SIG-M5 treated with dmso at 0.1 percent for 504 hours (cell line): Measurements from ENCODE around the gene MEIS1.

ENCODE experiments used
- DNase-seq: peaks from one replicate; lab custom pipeline; 2025; ENCODE audit not compliant: unreplicated experiment; lab: John Stamatoyannopoulos, UW

Gene MEIS1

DNA sequence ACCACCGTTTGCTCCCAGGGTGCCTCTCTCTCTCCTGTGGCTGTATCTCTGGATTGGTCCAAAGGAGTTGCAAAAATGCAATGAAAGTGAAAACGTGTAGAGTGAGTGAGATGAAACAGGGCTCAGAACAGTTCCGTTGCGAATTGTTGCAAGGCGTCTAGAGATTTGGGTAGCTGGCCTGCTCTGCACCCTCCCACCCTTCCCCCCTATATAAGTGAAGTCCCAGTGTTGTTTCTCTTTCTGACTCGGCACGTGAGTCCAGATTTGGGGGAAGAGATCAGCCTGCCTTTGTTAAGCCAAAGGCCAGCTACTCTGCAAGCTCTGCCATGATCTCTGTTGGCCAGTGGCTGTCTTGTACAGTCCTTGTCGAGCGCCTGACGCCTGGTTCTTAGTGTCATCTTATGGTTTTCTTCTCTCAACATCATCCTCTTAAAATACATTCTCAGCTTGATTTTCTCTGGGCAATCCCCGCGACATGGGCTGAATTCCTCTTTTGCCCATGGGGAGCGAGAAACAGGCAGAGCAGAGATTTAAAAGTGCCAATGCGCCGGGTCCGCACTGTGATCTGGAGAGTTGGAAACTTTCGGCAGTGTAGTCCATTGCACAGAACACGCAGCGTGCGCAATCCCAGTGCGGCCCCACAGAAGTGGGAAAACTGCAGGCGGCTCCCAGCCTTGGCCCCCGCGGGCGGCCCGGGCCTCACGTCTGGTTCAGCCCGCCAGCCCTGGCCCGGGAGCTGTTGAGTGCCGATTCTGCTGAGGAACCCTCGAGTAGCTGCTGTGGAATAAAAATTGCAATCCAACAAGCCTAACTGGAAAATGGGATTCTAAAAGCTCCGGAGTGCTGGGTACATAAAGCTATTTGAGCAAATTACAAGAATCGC is 9.3 kb downstream of the MEIS1 start:
- no peak for DNase-seq

DNA sequence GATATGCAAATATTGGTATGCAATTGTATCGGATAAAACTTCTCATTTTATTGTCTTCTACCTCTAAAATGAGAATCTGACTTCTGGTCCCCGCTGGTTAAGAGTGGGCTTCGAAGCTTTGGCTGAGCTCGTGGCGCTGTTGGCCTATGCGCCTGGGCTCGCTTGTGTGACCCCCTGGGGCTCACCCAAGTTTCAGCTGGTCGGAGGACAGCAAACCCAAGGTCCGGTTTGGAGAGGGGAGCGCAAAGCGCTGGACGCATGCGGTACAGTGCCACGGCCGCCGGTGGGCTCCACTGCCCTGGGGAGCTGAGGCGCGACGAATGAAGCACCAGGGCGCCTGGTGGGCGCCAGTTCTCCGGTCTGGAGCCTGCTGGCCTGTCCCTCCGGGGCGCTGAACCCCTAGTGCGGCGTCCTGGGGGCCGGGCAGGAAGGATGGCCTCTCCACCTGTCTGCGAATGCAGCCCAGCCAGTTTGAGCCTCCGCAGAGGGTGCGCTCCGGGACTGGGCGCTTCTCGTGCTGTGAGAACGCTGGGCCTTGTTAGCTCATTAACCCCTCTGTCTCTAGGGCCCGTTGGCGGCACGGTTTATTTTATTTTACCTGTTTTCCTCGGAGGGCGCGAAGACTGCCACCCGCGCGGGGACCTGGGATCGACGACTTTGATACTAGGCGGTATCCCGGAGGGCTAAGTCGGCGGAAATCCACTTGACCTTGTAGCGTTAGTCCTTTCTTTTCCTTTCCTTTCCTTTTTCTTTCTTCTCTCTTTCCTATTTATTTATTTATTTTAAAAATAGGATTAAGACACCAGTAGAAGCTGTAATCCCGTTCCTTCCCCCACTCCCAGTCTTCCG is 10.4 kb downstream of the MEIS1 start:
- DNase-seq, result no peak

DNA sequence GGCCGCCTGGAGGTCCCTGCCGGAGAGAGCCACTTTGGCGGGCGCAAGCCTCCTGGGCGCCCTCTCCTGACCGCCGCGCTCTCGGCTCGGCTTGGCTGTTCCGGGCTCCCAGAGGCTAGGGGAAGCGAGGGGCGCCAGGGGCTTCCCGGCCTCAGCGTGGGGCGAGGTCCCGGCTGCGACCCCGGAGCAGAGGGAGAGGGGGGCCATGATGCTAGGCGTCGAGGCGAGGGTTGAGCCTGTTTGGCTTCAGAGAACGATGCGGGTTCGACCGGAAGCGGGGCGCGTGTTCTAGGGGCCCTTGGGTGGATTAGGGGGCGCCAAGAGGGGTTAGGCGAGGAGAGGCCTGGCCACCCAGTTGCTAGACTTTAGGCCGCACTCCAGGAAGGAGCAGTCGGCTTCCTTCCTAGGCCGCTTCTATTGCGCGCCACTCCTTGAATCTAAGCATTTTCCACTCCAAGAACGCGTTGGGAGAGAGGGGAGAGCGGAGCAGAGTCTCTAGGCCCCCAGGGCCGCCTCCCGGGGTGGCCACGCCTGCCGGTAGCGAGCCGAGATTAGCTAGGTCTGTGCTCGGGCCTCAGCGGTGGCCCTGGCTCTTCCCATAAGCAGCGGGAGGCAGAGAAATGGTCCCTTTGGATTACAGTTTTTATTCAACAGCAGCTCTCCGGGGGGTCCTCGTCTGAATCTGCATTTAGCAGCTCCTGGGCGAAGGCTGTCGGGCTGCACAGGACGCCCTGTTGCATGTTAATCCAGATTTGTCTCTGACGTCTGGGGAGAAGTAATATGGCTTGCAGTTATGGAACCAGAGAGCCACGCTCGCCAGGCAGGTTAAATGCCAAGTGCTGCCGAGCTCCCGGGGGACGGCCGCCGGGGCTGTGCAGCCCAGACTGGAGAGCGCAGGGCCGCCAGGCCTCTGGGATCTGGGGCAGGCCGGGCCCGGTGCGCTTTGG is 11.3 kb downstream of the MEIS1 start:
- DNase-seq, result no peak

DNA sequence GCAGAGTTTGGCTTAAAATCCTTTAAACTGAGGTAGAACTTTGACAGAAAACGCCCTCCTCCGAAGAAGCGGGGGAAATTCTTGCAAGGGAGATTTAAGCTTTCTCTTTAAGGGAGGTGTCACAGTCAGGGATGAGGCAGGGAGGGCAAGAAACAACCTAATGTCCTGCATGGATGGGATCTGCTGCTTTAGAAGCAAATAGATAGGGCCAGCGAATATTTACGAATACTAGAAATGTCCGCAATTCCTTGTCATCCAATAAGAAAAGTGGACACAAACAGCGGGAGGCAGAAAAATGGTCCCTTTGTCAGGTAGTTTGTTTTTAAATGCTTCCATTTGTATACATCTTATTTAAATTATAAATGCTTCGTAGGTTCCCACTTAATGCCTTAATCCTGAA is 12.0 kb downstream of the MEIS1 start:
- DNase-seq, result no peak

DNA sequence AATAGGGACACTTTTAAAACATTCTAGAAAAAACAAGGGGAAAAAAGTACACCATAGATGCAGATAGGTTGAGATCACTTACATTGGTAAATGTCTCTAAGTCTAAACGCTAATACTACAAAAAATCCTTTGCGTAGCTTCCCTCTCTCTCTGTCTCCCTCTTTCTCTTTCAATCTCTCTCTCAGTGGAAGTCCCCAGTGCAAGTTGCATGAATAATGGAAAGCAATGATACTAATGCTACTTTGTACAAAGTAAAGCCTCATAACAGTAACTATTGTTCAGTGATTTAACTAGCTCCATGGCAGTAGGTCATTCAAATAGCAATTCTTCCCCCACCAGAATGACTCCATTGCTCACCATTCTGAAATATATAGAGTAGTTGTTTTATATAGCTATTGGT is 12.8 kb downstream of the MEIS1 start:
- no peak for DNase-seq

DNA sequence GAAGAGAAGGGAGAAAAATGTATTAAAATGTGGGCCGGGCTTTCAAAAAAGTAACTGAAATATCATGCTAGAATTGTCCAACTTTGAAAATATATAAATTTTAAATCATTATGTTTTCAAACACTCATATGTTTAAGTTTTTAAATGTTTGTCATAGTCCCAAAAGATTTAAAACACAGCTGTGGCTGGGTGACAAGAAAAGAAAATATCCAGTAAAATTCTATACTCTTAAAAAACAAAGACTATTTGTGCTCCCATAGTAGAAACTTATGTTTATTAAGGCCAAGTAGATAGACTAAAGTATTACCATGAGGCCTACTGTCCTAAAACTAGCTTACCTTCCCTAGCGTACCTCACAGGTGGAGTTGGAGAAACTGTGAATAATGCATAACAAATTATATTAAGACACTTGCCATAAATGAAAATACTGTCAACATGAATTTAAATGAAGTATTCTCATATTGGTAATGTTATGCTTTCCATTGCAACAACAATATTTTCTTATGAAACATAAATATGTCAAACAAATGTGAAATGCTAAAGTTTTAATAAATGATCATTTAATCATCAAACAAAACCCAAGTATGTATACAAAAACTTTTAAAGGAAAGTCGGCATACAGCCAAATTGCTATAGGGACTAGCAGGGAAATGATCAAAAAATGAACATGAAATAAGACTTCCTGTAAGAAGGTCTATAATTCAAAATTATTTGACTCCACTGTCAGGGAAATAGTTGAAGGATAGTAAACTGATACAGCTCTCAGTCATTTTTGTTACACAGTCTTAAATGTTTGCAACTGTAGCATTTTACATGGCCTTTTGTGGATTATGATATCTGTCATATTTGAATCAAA is 13.4 kb downstream of the MEIS1 start:
- DNase-seq, result no peak

DNA sequence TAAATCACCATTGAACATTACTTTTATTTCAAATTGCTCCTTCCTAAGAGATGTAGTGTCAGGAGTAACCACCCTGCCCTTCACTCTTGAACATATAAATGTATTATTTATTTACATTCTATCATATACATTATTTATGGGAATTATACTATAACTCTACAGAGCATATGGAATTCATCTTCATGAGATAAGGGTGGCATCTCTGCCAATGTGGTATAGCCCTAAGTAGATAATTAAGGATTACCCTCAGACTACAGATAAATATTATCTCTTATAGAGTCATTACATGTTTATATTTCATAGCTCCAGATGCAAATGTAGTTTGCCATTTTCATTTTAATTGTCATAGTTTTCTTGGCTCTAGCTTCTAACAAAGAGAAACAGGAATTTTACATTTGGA is 17.3 kb downstream of the MEIS1 start:
- no peak for DNase-seq

DNA sequence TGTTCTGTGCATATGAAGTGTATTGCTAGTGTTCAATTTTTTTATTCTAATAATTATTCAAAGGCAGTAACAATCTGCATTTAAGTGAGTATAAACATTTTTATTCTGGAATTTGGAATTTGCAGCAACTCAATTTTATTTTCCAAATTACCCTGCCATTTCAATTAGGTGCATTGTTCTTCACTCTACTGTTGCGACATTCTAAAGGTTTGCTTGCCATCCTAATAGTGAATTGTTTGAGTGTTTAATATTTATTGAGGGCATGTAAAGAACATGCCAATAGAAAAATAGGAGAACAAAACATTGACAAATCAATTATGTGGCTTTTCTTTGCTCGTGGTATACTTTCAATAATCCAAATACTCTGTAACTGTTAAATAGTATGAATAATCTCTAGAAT is 18.0 kb downstream of the MEIS1 start:
- no peak for DNase-seq

DNA sequence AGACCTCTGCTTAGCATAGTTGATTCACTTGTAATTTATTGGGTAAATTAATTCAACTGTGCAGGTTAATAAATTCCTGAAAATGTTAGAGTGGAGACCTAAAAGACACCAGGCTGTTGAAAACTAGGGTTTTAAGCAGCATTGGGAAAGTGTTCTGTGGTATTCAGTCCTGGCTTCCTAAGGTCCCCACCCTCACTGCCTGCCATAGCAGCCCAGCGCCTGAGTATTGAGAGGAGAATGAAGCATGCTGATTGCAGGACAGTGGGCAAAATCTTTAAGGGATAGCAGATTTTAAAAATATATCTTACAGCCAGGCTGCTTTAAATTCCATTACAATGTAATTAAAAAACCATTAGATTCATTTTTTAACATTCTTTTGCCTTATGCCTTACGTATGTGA is 20.6 kb downstream of the MEIS1 start:
- no peak for DNase-seq

DNA sequence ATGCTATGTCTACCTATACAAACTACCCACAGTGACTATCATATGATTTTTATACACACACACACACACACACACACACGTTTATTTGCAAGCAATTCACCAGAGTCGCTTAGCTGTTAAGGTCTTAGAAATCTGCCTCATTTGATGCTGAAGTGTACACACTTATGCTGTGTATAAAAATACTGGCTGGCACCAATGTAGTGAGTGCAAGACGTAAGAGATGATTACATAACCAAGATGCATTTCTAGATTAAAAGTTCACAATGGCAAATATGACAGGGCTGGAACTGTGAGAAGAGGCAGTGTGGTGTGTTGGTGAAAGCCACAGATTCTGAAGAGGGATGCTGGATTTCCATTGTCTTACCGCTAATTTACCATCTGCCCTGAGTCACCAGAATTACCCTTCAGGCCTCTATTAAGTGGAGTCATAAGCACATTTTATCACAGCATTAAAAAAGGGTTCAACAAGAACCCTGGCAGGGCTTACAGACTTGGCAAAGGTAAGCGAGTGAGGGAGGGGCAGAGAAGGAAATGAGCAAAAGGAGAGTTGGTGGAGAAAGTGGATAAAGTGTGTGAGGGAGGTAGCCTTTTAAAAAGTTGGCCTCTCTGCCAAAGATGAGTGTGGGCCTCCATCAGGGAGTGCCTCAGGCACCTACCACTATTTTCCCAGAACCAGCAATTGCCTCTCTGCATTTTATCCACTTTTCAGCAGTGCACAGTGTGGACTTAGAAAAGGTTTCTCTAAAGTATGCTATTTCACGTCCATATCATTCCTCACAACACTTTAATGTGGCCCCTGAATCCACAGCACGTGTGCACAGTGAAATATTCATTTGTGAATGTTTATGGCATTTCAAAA is 21.5 kb downstream of the MEIS1 start:
- no peak for DNase-seq

DNA sequence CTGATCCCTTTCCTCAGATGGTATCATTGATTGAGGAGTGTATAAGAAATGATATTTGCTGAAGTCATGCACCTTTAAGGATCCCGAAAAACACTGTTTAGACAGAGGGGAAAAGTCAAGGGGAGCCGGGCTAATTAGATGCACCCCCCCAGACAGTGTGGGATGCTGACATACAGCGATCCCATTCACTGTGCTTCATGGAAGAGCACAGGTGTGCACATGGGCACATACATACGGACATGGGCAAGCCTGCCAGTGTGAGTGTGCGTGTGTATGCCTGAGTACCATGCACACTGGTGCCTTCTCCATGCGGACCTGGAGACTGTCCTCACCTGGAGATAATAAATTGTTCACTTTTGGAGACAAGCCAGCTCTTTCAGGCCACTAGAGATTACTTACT is 22.6 kb downstream of the MEIS1 start:
- no peak for DNase-seq

DNA sequence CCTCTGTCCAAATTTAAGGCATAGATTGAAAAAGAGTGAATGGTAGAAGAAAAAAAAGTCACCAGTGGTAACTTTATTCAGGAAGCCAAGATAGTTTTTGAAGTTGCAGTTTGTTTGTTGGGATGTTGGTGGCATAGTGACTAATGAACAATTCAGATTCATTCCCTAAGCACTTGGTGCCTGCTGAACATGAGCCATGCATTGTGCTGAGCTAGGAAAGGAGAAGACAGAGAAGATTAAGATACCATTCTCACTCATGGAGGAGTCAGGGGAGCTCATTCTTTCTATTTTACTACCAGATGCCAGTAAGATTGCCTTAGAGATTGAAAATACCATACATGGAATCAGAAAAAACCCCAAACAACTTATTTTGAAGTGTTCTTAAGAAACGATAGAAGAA is 25.1 kb downstream of the MEIS1 start:
- DNase-seq, result no peak

DNA sequence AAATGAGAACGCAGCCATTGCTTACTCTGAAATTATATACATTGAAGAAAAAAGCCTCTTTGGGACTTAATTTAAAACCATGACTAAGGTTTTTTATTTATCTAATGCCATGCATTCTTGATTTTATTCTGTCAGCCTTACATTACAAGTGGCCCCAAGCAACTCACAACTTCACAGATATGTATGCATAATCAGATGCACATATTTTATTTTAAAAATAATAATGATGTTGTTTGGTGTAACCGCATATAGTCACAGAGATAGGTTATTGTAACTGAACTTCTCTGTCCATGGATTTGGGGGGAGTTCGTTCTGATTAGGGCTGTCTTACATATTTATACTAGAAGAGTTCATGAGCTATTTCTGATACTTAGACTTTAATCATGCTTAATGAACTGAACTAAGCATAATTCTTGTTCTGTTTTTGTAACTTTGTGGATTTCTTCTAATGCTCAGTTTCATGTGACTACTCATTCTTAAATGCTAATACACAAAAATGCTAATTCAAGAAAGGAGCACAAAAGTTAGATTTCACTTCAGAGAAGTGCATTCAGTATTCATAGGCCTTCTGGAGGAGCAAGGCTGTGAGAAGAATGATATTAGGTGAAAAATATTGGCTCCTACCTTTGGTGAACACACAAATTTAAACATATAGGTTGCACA is 26.2 kb downstream of the MEIS1 start:
- no peak for DNase-seq

DNA sequence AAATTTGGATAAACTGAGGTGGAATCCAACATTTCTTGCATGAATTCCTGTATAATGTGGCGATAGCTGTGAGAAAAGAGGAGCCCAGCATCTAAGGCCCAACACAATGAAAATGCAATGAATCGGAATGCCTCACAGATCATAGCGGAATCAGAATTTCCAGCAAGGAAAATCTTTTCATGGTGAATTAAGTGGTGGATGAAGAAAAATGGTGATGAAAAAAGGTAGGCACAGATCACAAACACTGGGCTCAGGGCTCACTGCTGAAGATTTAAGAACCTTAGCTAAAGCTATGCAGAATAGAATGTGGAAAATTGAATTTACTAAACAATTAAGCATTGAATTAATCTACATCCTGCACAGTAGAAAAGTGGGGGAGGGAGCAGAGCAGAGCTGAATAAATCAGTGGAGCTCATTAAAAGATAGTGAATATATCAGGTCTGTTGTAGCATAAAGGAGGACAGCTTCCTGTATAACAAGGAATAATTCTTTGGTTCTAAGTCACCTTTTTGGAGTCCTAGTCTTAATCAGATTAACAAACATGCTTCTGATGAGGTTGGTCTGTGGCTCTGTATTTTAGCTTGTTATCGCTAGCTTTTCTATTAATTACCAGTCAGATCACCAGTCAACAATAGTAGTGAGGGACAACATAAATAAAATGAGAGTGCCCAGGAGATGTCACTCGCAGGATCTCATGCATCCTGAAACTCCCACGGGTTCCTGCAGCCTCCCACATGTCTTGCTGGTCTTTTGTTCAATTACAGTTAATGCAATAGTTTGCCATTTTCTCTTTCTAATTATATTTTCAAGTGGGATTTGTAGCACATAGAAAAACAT is 27.0 kb downstream of the MEIS1 start:
- no peak for DNase-seq

DNA sequence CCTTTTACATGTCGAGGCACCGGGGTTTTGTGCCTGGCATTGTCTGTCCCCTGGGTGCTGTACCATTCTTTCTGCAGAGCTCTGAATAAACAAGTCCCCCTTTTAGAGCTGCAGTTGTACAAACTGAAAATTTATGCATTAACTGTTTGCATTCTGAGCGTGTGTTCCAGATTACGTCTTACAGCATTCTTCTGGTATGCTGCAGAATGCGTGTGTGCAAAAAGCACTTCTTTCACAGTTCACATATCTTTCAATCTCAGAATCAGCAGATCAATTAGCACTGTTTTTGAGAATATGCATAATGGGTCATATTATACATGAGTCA is 27.5 kb downstream of the MEIS1 start:
- DNase-seq, result no peak

DNA sequence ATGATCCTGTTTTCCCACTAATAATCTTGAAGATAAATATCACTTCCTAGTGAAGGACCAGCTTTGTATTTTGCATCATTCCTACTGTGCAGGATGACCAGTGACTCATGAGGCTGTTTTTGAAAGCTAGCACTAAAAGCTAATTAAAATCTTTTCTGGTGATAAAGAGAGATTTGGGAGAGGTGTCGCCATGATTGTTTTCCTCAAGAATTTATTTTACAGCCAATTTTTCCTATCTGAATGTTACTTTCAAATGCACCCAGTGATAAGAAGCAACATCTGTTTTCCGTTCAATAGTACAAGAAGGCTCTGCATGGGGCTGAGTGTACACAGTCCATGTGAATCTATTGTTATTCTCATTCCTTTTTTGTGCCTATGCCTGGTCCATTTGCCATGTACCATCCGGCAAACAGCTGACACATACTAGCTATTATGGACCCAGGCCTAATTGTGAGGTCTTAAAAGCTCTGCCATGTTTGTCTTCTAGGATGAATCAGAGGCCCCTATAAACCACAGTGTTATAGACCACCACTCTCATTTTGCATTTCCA is 28.4 kb downstream of the MEIS1 start:
- DNase-seq, result no peak

DNA sequence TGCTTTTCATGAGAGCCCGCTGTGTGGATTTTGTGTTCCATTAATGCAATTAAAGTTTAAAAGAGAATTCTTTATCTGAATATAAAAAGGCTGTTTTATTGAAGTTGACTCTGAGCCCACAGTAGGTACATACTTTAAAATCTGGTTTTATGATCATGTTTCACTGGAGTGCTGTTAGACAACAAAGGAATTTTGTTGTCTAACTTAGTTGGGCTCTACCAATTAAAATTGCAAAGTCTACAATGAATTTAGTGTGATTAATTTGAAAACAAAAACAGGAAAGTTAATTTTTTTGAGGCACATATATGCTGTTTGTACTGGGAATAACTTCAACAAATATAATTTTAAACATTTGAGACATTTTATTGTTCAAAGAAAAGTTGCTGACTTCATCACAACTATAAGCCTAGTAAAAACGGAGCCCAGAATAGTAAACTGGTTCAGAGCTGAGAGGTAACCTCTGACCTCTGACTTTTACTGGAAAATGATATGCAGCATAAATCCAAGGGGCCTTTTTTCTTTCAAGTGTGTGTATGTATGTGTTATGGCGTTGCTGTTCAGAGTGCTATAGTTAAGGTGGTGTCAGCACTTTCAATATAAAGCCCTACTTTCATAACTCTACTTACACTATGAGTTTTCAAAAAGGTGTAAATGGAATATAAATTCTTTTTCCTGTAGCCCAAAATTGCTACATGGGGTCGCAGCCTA is 30.2 kb downstream of the MEIS1 start:
- no peak for DNase-seq
